ENCODE results near the gene ZC3H12A.
"Not testable (repeated sequence)": the region's sequence is repeated elsewhere in the genome, so short reads cannot be mapped to it uniquely, and the experiment has no call there.

ZC3H12A gene

DNA sequence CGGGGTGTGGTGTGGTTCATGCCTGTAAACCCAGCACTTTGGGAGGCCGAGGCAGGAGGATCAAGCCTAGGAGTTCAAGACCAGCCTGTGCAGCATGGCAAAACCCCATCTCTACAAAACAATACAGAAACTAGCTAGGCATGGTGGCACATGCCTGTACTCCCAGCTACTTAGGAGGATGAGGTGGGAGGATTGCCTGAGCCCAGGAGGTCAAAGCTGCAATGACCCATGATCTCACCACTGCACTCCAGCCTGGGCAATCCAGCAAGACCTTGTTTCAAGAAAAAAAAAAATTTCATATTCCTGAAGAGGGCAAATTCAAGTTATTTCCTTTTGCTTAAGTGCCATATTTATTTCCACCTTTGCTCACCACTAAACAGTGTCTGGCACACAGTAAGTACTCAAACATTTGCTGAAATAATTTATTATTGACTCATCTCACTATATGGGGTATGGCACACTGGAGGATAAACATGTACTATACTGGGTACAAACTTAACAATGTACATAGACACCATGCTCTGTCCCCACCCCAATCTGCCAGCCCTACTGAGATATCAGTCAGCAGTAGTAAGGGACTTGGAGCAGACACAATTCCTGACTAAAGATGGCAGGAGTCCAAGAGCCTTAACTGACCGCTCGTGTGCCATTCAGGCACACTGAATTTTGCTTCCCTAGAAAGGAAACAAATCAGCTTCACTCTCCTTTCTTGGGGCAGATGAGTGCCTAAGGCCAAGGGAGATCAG is 24.7 kb downstream of the ZC3H12A start:
- Histone ChIP-seq H3K27ac (replicated peaks) (no peak overlapping the region), H3K27me3 (ENCODE audit: insufficient read depth, poor library complexity, severe bottlenecking) (no peaks in the 10 kb centered on the region), H3K4me3 (replicated peaks; ENCODE audit: insufficient read depth, low read length) (no peak overlapping the region)
- TF ChIP-seq POLR2AphosphoS5 (IDR thresholded peaks at IDR 0.05; ENCODE audit: low read depth) (no peak), SPI1 (IDR thresholded peaks at IDR 0.05; ENCODE audit: borderline replicate concordance, low read depth) (no peak), GABPA (IDR thresholded peaks at IDR 0.05; ENCODE audit: low read depth) (no peak)
- TF ChIP-seq, protein P1, sequence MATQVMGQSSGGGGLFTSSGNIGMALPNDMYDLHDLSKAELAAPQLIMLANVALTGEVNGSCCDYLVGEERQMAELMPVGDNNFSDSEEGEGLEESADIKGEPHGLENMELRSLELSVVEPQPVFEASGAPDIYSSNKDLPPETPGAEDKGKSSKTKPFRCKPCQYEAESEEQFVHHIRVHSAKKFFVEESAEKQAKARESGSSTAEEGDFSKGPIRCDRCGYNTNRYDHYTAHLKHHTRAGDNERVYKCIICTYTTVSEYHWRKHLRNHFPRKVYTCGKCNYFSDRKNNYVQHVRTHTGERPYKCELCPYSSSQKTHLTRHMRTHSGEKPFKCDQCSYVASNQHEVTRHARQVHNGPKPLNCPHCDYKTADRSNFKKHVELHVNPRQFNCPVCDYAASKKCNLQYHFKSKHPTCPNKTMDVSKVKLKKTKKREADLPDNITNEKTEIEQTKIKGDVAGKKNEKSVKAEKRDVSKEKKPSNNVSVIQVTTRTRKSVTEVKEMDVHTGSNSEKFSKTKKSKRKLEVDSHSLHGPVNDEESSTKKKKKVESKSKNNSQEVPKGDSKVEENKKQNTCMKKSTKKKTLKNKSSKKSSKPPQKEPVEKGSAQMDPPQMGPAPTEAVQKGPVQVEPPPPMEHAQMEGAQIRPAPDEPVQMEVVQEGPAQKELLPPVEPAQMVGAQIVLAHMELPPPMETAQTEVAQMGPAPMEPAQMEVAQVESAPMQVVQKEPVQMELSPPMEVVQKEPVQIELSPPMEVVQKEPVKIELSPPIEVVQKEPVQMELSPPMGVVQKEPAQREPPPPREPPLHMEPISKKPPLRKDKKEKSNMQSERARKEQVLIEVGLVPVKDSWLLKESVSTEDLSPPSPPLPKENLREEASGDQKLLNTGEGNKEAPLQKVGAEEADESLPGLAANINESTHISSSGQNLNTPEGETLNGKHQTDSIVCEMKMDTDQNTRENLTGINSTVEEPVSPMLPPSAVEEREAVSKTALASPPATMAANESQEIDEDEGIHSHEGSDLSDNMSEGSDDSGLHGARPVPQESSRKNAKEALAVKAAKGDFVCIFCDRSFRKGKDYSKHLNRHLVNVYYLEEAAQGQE (IDR thresholded peaks at IDR 0.05; ENCODE audit: insufficient replicate concordance, low read depth): no peak
- TF ChIP-seq, protein P2, sequence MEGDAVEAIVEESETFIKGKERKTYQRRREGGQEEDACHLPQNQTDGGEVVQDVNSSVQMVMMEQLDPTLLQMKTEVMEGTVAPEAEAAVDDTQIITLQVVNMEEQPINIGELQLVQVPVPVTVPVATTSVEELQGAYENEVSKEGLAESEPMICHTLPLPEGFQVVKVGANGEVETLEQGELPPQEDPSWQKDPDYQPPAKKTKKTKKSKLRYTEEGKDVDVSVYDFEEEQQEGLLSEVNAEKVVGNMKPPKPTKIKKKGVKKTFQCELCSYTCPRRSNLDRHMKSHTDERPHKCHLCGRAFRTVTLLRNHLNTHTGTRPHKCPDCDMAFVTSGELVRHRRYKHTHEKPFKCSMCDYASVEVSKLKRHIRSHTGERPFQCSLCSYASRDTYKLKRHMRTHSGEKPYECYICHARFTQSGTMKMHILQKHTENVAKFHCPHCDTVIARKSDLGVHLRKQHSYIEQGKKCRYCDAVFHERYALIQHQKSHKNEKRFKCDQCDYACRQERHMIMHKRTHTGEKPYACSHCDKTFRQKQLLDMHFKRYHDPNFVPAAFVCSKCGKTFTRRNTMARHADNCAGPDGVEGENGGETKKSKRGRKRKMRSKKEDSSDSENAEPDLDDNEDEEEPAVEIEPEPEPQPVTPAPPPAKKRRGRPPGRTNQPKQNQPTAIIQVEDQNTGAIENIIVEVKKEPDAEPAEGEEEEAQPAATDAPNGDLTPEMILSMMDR (IDR thresholded peaks at IDR 0.05; ENCODE audit: insufficient read depth, low read length): no peak
- DNase-seq (ENCODE audit: low read depth in 1 of 2, low spot score in 1 of 2): no peak

DNA sequence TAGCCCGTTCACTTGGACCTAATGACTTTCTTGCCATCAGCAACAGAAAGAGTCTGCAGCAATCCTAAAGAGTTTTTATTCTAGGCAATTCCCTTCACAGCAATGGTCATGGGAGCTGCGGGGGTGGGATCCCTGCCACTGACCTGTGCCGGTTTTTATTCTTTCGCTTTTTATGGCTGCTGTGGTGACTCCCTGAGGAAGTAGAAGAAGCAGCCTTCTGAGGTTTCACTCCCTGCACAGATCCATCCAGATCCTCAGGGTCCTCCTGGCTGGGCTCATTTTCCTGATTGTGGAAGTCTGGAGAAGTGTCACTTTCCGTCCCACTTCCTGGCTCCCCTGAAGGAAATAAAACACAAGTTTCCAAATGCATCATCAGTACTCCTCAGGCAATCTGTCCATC is 27.3 kb downstream of the ZC3H12A start:
- Histone ChIP-seq H3K27ac (replicated peaks) (no peak overlapping the region), H3K27me3 (ENCODE audit: insufficient read depth, poor library complexity, severe bottlenecking) (no peaks in the 10 kb centered on the region), H3K4me3 (replicated peaks; ENCODE audit: insufficient read depth, low read length) (no peak overlapping the region)
- TF ChIP-seq GABPA (IDR thresholded peaks at IDR 0.05; ENCODE audit: low read depth) (no peak), SPI1 (IDR thresholded peaks at IDR 0.05; ENCODE audit: borderline replicate concordance, low read depth) (no peak), POLR2AphosphoS5 (IDR thresholded peaks at IDR 0.05; ENCODE audit: low read depth) (no peak)
- TF ChIP-seq, protein P1 (IDR thresholded peaks at IDR 0.05; ENCODE audit: insufficient replicate concordance, low read depth): no peak
- TF ChIP-seq, protein P2 (IDR thresholded peaks at IDR 0.05; ENCODE audit: insufficient read depth, low read length): no peak
- no peak for DNase-seq (ENCODE audit: low read depth in 1 of 2, low spot score in 1 of 2)

DNA sequence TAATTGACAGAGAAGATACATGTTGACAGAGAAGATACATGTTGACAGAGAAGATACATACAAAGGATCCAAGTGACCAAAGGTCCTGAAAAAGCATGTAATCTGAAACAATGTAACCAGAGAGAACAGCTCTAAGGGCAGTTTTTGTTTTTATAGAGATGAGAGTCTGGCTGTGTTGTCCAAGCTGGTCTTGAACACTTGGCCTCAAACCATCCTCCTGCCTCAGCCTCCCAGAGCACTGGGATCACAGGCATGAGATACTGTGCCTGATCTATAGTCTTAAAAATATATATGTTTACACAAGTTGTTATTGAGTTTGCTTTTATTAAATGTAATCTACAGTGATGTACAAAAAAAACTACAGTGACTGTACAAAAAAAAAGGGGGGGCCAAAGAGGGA is 27.7 kb downstream of the ZC3H12A start:
- no peak overlapping the region for H3K27ac ChIP-seq (replicated peaks)
- H3K27me3 ChIP-seq (ENCODE audit: insufficient read depth, poor library complexity, severe bottlenecking): no peaks in the 10 kb centered on the region
- no peak overlapping the region for H3K4me3 ChIP-seq (replicated peaks; ENCODE audit: insufficient read depth, low read length)
- no peak for DNase-seq (ENCODE audit: low read depth in 1 of 2, low spot score in 1 of 2)
- TF ChIP-seq, protein P1 (IDR thresholded peaks at IDR 0.05; ENCODE audit: insufficient replicate concordance, low read depth): no peak
- TF ChIP-seq GABPA (IDR thresholded peaks at IDR 0.05; ENCODE audit: low read depth) (no peak), POLR2AphosphoS5 (IDR thresholded peaks at IDR 0.05; ENCODE audit: low read depth) (no peak), SPI1 (IDR thresholded peaks at IDR 0.05; ENCODE audit: borderline replicate concordance, low read depth) (no peak)
- TF ChIP-seq, protein P2 (IDR thresholded peaks at IDR 0.05; ENCODE audit: insufficient read depth, low read length): no peak

DNA sequence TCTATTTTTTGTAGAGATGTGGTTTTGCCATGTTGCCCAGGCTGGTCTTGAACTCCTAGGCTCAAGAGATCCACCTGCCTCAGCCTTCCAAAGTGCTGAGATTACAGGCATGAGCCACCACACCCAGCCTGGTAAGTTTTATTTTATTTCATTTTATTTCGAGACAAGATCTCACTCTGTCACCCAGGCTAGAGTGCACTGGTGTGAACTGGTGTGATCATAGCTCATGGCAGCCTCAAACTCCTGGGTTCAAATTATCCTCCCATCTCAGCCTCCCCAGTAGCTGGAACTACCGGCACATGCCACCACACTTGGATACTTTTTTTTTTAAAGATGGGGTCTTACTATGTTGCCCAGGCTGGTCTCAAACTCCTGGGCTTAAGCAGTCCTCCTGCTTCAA is 28.4 kb downstream of the ZC3H12A start:
- not testable (repeated sequence) for H3K4me3 ChIP-seq (replicated peaks; ENCODE audit: insufficient read depth, low read length); DNase-seq (ENCODE audit: low read depth in 1 of 2, low spot score in 1 of 2); H3K27me3 ChIP-seq (ENCODE audit: insufficient read depth, poor library complexity, severe bottlenecking); H3K27ac ChIP-seq (replicated peaks)
